G401 (cell line): ENCODE data around the gene SRPK1. TPM values are rescaled to one million over a fixed set of nuclear protein-coding genes. Genes with fewer than 3 reads are reported as not detected.

Experiments
- DNase-seq: peaks from one replicate; pipeline ENCODE4 v3.0.0-alpha.2; 2015; ENCODE audit warnings: low spot score
- in situ Hi-C: cut with HindIII; loops from 2 replicates; pipeline ENCODE4 v1.10.0; 2016; ENCODE audit warnings: low sequenced_read_pairs, mixed read lengths
- total RNA-seq: library from RNA; depleted of rRNA; stranded (reverse); fragments of >200 nt; shearing (Covaris generic); gene quantifications from 2 replicates; pipeline ENCODE4 v1.2.3, GENCODE V29; 2014

The SRPK1 gene
- total RNA-seq, 1 experiment from 2014 or later = 39.9 TPM

- no peak for DNase-seq
- in situ Hi-C loops = no loop called here
Measured at GRCh38 chr6:35844290-35844689, 76.6 kb downstream of the SRPK1 start.

GRCh38 chr6:35842381-35842780 lies 78.5 kb downstream of the SRPK1 start:
- no peak for DNase-seq
- in situ Hi-C loops = no loop called here

DNA sequence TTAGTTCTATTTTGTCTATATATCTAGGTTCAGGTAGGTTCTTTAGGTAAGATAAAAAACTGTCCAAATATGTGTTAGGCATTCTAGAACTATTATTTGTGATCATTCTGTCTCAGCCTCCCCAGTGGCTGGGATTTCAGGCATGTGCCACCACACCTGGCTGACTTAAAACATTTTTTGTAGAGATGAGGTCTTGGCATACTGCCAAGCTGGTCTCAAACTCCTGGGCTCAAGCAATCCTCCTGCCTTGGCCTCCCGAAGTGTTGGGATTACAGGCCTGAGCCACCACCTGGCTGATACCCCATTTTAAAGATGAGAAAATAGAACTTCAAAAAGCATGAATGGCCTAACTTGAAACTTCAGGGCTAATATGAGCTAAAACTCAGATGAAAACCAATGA lies 81.9 kb downstream of the SRPK1 start:
- in situ Hi-C loops = no loop called here
- DNase-seq = no peak

- no peak for DNase-seq
- in situ Hi-C loops = no loop called here
Measured at GRCh38 chr6:35833536-35833935, 87.4 kb downstream of the SRPK1 start.

DNA sequence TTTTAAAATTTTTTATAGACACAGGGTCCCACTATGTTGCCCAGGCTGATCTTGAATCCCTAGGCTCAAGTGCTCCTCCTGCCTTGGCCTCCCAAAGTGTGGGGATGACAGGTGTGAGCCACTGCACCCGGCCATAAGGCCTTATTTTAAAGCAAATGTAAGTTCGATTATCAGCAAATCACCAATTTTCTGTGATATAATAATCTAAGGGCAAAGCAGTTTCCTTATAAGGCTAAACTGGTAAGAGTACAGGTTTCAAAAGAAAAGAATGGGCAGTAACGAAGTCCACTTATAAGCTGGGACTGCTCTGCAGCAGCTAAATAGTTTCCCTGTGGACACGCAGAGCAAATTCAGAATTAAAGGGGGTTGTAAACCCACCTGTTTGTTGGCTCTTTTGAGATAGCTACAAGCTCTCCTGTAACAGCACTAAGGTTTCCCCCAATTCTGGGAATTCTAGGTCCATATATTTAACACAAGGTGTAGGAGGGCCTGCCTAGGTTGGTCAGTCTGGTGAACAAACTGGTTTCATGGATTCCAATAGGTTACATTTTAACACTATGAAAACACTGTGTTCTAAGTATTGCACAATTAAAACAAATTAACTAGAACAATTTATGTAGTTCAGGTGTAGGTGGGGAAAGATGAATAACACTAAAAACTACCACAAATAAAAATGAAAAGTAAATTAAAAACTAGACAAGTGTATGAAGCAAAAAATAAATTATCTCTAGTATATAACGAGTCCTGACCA lies 89.5 kb downstream of the SRPK1 start:
- in situ Hi-C loops = no loop called here
- no peak for DNase-seq

DNA sequence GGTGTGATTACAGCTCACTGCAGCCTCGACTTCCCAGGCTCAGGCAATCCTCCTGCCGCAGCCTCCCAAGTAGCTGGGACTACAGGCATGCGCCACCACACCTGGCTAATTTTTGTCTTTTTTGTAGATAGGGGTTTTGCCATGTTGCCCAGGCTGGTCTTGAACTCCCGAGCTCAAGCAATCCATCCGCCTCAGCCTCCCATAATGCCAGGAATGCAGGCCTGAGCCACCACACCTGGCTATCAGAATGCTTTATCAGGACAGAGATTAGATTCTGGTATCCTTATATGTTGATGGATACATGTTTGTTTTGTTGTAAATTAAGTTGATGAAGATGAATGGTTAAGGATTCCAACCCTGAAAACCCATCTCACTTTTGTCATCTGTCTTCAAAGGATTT lies 91.6 kb downstream of the SRPK1 start:
- in situ Hi-C loops = no loop called here
- DNase-seq = no peak

- in situ Hi-C loops = no loop called here
- DNase-seq = no peak
Measured at GRCh38 chr6:35824552-35825192, 96.2 kb downstream of the SRPK1 start.

- in situ Hi-C loops = no loop called here
- DNase-seq = no peak
Measured at GRCh38 chr6:35823601-35824000, 97.3 kb downstream of the SRPK1 start.

GRCh38 chr6:35817515-35817914 lies 103.4 kb downstream of the SRPK1 start:
- in situ Hi-C loops = no loop called here
- DNase-seq = no peak

GRCh38 chr6:35811699-35811995 lies 109.3 kb downstream of the SRPK1 start:
- no peak for DNase-seq
- in situ Hi-C loops = no loop called here

DNA sequence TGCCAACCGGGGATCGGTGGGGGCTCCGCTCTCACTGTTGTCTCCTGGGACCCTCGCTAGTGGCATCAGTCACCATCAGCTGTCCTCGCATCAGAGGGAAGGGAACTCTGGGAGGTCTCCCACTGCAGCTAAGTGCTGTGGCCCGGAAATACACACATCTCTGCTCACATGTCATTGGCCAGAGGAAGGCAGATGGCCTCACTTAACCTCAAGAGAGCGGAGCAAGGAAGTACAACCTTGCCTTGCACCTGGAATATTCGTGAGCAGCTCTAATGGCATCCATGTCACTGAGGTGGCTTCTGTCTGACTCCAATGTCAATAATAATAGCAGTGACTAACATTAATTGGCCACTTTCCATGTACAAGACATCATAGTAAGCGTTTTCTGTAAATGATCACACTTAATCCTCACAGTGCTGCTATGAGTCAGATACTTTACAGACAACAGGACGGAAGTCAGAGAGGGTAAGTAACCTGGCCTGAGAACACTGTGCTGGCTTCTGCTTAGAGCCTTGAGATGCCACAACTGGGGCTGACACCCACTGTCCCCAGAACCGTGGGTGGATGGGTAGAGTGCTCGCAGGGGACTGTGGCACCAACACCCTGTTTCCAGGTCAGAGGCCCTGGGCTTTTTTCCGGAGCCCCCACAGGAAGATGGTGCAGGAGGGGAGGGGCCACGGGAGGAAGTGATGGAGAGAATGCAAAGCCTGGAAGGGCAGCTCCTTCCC lies 109.8 kb downstream of the SRPK1 start:
- DNase-seq = no peak
- in situ Hi-C loops = no loop called here

DNA sequence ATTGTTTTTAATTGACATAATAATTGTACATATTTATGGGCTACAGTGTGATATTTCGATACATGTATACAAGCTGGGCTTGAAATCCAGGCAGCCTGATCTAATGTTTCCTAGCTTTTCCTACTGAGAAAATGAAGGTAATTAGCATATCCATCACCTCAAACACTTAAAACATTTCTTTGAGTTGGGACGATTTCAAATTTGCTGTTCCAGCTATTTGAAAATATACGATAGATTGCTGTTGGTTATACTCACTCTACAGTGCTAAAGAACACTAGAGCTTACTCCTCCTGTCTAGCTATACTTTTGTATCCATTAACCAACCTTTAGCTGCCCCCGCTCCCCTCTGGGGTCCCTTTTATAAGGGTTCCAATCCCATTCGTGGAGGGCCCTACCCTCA lies 111.1 kb downstream of the SRPK1 start:
- in situ Hi-C loops = no loop called here
- DNase-seq = no peak

DNA sequence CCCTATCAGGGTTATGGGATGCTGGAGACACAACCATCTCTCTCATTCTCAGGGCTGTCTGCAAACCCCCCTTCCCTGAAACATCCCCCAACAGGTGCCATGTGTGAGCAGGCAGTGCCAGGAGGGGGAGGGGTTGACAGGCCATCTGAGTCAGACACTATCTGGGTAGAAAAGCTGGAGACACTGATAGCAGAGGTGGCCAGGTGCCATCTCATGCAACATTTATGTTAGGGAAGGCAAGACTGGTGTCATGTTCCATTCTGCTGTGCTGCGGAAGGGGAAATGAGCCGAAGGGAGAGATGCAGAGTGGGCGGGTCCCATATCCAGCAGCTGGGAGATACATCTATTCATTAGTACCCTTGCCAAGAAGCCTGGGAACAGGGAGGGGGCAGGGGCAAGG lies 112.2 kb downstream of the SRPK1 start:
- in situ Hi-C loops = no loop called here
- no peak for DNase-seq

GRCh38 chr6:35804996-35805736 lies 115.7 kb downstream of the SRPK1 start, which contains the start of gene LHFPL5:
TSS of gene LHFPL5 (plus strand) at chr6:35805352. CDS start at chr6:35805671, 319 bp downstream.
- no peak for DNase-seq
- in situ Hi-C loops = no loop called here

DNA sequence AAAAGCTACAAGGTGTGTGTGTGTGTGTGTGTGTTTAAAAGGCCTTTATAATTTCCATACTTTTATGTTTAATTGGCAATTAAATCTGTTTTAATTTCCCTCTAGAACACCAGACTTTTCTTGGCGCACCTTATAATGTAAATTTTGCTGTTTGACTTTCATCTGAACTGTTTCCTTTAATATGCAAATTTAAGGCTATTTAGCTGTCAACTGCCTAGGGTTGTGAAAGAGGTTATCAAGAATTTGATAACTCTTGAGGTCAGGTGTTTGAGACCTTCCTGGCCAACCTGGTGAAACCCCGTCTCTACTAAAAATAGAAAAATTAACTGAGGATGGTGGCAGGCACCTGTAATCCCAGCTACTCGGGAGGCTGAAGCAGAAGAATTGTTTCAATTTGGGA lies 119.8 kb downstream of the SRPK1 start:
- in situ Hi-C loops = no loop called here
- no peak for DNase-seq

DNA sequence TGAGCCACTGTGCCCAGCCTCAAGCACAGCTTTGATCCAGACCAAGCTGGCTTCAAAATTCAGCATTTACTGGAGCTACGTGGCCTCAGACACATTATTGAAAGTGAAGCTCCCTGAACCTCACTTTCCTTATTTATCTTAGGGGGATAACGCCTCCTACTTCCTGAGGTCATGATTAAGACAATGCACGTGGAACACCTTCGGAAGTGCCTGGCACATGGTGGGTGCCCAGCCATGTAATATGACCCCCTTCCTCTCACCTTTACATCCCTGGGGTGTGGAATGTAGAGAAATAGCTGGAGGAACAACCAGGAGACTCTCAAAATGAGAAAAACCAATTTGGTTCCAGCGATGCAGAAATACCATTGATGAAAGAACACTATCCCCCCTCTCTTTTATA lies 122.2 kb downstream of the SRPK1 start:
- no peak for DNase-seq
- in situ Hi-C loops = loop anchor here (5.0 kb wide), 1 partner anchor 59 kb away; no protein-coding TSS in a partner anchor

DNA sequence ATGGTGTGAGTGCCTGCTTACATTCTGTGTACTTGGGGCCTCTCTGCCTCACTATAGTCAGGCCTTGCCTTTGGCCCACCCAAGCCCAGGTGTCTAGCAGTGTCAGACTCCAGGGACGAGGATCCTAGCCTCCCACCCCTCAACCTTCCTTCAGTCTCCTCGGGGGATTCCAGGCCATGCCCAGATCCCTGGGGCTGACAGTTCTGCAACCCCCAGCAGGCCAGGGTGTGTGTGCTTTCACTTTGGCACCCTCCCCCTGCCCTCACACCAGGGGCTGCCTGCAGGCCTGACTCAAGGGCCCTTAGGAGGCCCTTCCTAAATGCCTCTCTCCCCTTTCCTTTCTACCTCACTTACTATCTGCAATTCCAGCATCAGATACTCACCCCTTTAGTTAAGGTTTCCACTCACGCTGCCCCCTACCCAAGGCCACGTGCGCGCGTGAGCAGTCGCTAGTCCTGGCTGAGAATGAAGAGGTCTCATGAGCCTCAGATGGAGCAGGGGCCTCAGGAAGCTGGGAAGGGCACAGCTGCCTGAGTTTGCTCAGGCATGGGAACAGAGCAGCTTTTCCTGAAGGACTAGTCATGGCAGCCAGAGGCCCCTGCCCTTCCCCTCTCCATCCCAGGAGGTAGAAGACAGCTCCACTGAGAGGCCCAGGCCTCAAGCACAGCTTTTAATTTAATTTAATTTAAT lies 122.9 kb downstream of the SRPK1 start:
- no peak for DNase-seq
- in situ Hi-C loops = loop anchor here (5.0 kb wide), 1 partner anchor 59 kb away; no protein-coding TSS in a partner anchor

GRCh38 chr6:35796236-35796635 lies 124.7 kb downstream of the SRPK1 start:
- DNase-seq = no peak
- in situ Hi-C loops = loop anchor here (5.0 kb wide), 1 partner anchor 61 kb away; no protein-coding TSS in a partner anchor

GRCh38 chr6:35795453-35796071 lies 125.3 kb downstream of the SRPK1 start:
- no peak for DNase-seq
- in situ Hi-C loops = loop anchor here (5.0 kb wide), 1 partner anchor 62 kb away; no protein-coding TSS in a partner anchor
